ENCODE data around the gene TICRR. TPM values are rescaled to one million over a fixed set of nuclear protein-coding genes. Genes with fewer than 3 reads are reported as not detected.
"Not testable (repeated sequence)": the region's sequence is repeated elsewhere in the genome, so short reads cannot be mapped to it uniquely, and the experiment has no call there.

The TICRR gene
- total RNA-seq, 2 donors from 2014 or later, result under 0.01 TPM; not detected in 1

DNA sequence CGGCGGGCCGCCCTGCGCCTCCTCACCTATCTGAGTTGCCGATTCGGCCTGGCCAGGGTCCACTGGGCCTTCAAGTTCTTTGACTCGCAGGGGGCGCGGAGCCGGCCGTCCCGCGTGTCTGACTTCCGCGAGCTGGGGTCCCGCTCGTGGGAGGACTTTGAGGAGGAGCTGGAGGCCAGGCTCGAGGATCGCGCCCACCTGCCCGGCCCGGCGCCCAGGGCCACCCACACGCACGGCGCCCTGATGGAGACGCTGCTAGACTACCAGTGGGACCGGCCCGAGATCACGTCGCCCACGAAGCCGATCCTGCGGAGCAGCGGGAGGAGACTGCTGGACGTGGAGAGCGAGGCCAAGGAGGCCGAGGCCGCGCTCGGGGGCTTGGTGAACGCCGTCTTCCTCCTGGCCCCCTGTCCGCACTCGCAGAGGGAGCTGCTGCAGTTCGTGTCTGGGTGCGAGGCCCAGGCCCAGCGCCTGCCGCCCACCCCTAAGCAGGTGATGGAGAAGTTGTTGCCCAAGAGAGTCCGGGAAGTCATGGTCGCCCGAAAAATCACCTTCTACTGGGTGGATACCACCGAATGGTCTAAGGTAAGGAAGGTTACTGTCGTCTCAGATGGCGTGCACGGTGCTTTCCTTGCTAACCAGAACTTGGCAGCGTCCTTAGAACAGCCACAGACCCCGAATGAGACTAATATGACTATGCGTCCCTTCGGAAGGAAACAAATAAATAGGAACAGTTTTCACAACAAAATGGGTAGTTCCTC is 567 bp downstream of the TICRR start:
- H3K36me3 ChIP-seq (replicated peaks in 1 of 2; ENCODE audit: insufficient read depth in 1 of 2, low read depth in 2 of 2), result no peaks in the 10 kb centered on the region
- WGBS, 2 donors, result 1 to 7% methylated on average over 13 to 56 of the region's 60 CpGs
- H3K9me3 ChIP-seq, result no peaks in the 10 kb centered on the region
- intact Hi-C loops (cut with DNase I), result no loop called here
- H3K4me1 ChIP-seq, result peaks cover 10% of the 10 kb centered on the region
- H3K4me3 ChIP-seq, result peak overlapping the region; percentile 60 to 80
- ATAC-seq (no peak), DNase-seq (peak in 1 of 4 donors; percentile 16)
- no peaks in the 10 kb centered on the region for H3K27me3 ChIP-seq
- TF ChIP-seq POLR2A (IDR thresholded peaks at IDR 0.05) (no peak), CTCF (IDR thresholded peaks at IDR 0.05) (no peak)
- no peak overlapping the region for H3K27ac ChIP-seq

DNA sequence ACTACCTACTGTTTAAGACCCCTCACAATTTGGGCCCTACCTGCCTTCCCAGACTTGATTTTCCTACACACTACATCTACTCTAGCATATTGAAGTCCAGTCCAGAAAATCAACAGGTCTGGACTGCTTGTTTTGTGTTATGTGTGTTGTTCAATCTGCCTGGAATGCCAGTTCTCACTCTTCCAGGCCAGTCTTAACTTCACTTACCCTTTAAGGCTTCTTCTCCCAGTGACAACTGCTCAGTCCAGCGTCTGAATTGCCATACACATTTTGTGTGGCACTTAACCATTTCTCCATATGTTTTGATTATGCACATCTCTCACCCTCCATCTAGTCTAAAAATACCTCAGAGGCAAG is 1.1 kb downstream of the TICRR start:
- DNase-seq, result no peak
- Histone ChIP-seq H3K27ac (no peak overlapping the region), H3K4me3 (no peak overlapping the region), H3K9me3 (no peaks in the 10 kb centered on the region), H3K27me3 (no peaks in the 10 kb centered on the region), H3K36me3 (replicated peaks in 1 of 2; ENCODE audit: insufficient read depth in 1 of 2, low read depth in 2 of 2) (no peaks in the 10 kb centered on the region), H3K4me1 (peaks cover 10% of the 10 kb centered on the region)
- TF ChIP-seq POLR2A (IDR thresholded peaks at IDR 0.05), result no peak
- TF ChIP-seq CTCF (IDR thresholded peaks at IDR 0.05), result no peak
- intact Hi-C loops (cut with DNase I), result no loop called here
- ATAC-seq, result no peak
- 13 to 24% methylated on average over 1 of the region's 1 CpG for WGBS, 2 donors

- Histone ChIP-seq H3K27ac (no peak overlapping the region), H3K4me3 (no peak overlapping the region), H3K36me3 (replicated peaks in 1 of 2; ENCODE audit: insufficient read depth in 1 of 2, low read depth in 2 of 2) (no peaks in the 10 kb centered on the region), H3K4me1 (peaks cover 10% of the 10 kb centered on the region), H3K27me3 (no peaks in the 10 kb centered on the region), H3K9me3 (no peaks in the 10 kb centered on the region)
- no peak for DNase-seq
- intact Hi-C loops (cut with DNase I), result no loop called here
- no peak for TF ChIP-seq CTCF (IDR thresholded peaks at IDR 0.05)
- no peak for TF ChIP-seq POLR2A (IDR thresholded peaks at IDR 0.05)
- ATAC-seq, result no peak
- WGBS, 2 donors, result 66 to 86% methylated on average over 3 of the region's 3 CpGs
These were observed 2.5 kb downstream of the TICRR start for GRCh38 chr15:89577776-89578115.

- H3K4me3 ChIP-seq, result no peak overlapping the region
- TF ChIP-seq CTCF (IDR thresholded peaks at IDR 0.05), result no peak
- H3K4me1 ChIP-seq, result peaks cover 10% of the 10 kb centered on the region
- H3K27ac ChIP-seq, result no peak overlapping the region
- DNase-seq (no peak), ATAC-seq (no peak)
- intact Hi-C loops (cut with DNase I), result no loop called here
- H3K9me3 ChIP-seq, result no peaks in the 10 kb centered on the region
- no peaks in the 10 kb centered on the region for H3K36me3 ChIP-seq (replicated peaks in 1 of 2; ENCODE audit: insufficient read depth in 1 of 2, low read depth in 2 of 2)
- H3K27me3 ChIP-seq, result no peaks in the 10 kb centered on the region
- WGBS, 2 donors, result 77 to 85% methylated on average over 2 of the region's 2 CpGs
These were observed 2.9 kb downstream of the TICRR start for GRCh38 chr15:89578146-89578545.

DNA sequence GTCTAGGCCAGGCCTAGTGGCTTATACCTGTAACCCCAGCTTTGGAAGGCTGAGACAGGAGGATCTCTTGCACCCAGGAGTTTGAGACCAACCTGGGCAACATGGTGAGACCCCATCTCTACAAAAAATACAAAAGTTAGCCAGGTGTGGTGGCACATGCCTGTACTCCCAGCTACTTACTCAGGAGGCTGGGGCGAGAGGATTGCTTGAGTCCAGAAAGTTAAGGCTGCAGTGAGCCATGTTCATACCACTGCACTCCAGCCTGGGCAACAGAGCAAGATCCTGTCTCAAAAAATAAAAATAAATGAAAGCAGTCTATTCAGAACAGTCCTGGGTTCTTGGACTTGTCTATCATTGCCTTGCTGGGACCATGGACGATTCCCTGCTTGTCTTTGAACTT is 5.5 kb downstream of the TICRR start:
- H3K27me3 ChIP-seq; ATAC-seq; H3K4me1 ChIP-seq; H3K36me3 ChIP-seq (replicated peaks in 1 of 2; ENCODE audit: insufficient read depth in 1 of 2, low read depth in 2 of 2); H3K27ac ChIP-seq; H3K9me3 ChIP-seq; H3K4me3 ChIP-seq; DNase-seq; intact Hi-C loops (cut with DNase I): not testable (repeated sequence)
- 93 to 97% methylated on average over 2 of the region's 2 CpGs for WGBS, 2 donors
